ENCODE data around the gene SEMA4G.

SEMA4G gene

DNA sequence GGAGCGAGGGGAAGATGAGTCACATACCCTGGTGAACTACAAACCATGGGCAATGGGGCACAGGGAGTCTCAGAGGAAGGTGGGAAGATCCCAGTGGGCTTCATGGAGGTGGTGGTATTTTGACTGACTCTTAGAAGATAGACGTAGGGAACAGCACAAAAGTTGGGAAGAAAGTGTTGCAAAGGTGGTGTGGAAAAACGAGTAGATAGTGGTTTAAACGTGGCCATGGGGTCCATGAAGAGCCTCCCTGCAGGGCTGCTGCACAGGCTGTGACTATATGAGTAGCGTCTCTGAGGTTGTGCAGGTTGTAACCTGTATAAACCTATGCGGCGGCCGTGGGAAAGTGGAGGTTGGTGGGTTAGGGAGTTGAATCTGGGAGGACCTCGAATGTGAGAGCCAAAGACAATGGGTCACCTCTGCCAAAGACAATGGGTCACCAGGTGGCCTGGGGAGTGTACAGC, 44.1 kb downstream of the SEMA4G start:
- TF ChIP-seq, protein P1, sequence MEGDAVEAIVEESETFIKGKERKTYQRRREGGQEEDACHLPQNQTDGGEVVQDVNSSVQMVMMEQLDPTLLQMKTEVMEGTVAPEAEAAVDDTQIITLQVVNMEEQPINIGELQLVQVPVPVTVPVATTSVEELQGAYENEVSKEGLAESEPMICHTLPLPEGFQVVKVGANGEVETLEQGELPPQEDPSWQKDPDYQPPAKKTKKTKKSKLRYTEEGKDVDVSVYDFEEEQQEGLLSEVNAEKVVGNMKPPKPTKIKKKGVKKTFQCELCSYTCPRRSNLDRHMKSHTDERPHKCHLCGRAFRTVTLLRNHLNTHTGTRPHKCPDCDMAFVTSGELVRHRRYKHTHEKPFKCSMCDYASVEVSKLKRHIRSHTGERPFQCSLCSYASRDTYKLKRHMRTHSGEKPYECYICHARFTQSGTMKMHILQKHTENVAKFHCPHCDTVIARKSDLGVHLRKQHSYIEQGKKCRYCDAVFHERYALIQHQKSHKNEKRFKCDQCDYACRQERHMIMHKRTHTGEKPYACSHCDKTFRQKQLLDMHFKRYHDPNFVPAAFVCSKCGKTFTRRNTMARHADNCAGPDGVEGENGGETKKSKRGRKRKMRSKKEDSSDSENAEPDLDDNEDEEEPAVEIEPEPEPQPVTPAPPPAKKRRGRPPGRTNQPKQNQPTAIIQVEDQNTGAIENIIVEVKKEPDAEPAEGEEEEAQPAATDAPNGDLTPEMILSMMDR (IDR thresholded peaks at IDR 0.05; ENCODE audit: borderline replicate concordance, insufficient read depth, low read depth, low read length) = no peak
- H3K4me3 ChIP-seq (ENCODE audit: low read depth, low read length) = no peak overlapping the region

DNA sequence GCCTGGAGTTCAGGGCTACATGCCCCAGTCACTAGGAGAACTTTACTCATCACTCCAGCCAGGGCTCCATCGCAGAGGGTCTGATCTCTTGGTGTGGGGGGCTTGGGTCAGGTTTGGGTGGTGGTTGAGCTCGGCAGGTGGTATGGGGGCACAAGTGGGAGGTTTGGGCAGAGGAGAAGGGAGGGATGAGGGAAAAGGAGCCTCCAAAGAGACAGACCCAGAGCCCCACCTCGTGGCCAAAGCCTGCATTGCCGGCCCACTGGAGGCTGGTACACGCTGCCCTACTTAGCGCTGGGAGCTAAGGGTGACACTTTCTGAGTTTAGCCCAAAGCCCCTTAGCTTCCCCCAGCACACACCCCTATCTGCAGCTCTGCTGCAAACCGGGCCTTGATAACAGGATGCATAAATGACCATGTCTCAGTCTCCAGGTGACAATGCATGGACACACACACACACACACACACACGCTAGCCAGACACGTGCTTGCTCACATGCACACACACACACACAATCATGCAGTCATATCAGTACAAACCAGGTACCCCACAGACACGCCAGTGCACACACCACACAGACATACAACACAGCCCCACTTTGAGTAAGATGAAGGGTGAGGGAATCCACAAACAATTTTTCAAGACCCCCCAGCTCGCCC, 45.1 kb downstream of the SEMA4G start:
- TF ChIP-seq, protein P1 (IDR thresholded peaks at IDR 0.05; ENCODE audit: borderline replicate concordance, insufficient read depth, low read depth, low read length) = peak; percentile 98
- H3K4me3 ChIP-seq (ENCODE audit: low read depth, low read length) = no peak overlapping the region

DNA sequence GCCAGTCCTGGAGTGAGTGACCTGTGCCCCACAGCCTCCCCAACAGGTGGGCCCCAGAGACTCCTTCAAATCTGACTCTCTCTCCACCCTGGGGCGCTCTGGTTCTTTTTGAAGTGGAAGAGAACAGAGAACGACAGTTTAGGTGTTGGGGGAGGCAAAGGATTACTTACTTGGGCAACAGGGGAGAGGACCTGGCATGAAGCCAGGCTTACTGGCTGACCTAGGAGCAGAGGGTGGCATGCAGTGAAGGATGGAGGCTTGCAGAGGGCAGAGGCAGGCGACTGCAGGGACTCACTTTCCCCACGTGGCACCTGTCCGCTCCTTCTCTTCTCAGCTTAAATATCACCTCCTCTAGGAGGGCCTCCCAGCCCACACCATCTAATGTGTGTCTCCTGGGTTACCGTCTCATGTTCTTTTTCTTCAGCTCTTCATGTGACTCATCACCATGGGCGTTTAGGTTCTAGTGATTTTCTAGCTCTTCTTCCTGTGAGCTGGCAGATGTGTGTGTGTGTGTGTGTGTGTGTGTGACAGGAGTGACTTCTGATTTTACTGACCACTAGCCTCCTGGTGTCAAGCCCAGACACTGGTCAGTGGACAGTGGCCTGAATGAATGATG, 45.8 kb downstream of the SEMA4G start:
- TF ChIP-seq, protein P1 (IDR thresholded peaks at IDR 0.05; ENCODE audit: borderline replicate concordance, insufficient read depth, low read depth, low read length) = no peak
- no peak overlapping the region for H3K4me3 ChIP-seq (ENCODE audit: low read depth, low read length)

DNA sequence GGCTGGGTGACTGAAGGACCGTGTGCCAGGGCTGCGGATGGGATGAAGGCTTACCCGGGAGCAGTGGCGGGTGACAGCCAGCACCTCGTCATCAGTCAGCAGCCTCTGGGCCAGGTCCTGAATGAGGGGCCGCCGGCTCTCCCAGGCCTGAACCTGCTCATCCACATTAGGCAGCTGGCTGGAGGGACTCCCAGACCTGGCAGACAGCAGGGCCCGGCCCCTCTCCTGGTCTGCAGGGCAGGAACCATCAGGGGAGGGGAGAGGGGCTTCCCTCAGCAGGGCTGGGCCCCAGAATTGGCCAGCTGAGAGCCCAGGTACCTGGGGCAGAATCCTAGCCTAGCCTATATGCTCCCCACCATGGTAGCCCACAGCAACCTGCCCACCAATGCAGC, 46.3 kb downstream of the SEMA4G start:
- H3K4me3 ChIP-seq (ENCODE audit: low read depth, low read length) = no peak overlapping the region
- TF ChIP-seq, protein P1 (IDR thresholded peaks at IDR 0.05; ENCODE audit: borderline replicate concordance, insufficient read depth, low read depth, low read length) = no peak

DNA sequence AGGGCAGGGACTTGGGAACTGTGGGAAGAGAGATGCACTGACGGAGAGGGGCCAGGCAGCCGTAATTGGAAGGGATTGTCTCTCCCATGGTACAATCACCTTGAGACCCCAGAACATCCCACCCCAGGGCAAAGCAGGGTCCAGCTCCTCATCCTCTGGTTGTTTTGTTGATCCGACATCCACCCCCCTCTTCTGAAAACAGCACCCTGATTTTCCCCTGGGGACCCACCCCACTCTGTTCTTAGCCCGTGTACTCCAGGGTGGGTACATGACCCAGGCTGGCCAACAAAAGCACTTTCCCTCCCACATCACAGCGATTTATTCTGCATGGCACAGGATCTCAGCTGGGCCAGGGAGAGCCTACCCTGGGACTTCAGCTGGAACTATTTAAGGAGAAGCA, 47.5 kb downstream of the SEMA4G start:
- no peak overlapping the region for H3K4me3 ChIP-seq (ENCODE audit: low read depth, low read length)
- TF ChIP-seq, protein P1 (IDR thresholded peaks at IDR 0.05; ENCODE audit: borderline replicate concordance, insufficient read depth, low read depth, low read length) = no peak

DNA sequence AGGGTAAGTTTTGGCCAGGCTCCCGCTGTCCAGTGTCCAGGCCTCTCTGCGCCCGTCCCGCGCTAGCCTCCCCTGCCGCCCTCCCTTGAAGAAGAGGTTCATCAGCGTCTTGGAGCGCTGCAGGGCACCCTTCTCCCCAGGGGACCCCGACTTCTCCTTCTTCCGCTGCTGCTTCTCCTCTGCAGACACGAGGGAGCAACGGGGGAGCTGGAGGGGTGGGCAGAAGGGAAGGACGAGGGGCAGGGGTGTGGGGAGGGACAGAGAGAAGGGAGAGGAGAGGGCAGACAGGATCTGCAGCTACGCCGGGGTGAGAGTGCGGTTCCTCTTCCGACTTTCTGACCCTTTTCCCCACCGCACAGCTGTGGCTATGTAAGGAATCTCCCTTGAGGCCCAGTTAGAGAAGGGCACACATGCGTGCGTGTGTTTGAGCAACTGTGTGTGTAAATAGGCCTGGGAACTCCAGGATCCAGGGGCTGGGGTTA, 48.9 kb downstream of the SEMA4G start:
- no peak overlapping the region for H3K4me3 ChIP-seq (ENCODE audit: low read depth, low read length)
- TF ChIP-seq, protein P1 (IDR thresholded peaks at IDR 0.05; ENCODE audit: borderline replicate concordance, insufficient read depth, low read depth, low read length) = no peak
